H9 (cell line): ENCODE results near the gene DNALI1. TPM values are rescaled to one million over a fixed set of nuclear protein-coding genes. Genes with fewer than 3 reads are reported as not detected.

Source experiments
- DNase-seq: peaks from one replicate; pipeline ENCODE4 v3.0.0-alpha.2; 2017
- H2AFZ ChIP-seq: one replicate; pipeline ENCODE4 v1.6.1; 2013; ENCODE audit warnings: mild to moderate bottlenecking, low read length, control low read depth, moderate library complexity
- H2AK5ac ChIP-seq: 2 replicates; pipeline ENCODE4 v1.6.1; 2013; ENCODE audit warnings: low read length, control low read depth, mixed read lengths; ENCODE audit not compliant: insufficient read length
- H2BK120ac ChIP-seq: one replicate; pipeline ENCODE4 v1.6.1; 2013; ENCODE audit warnings: low read depth, mild to moderate bottlenecking, low read length, control low read depth, inconsistent platforms; ENCODE audit not compliant: poor library complexity, severe bottlenecking
- H2BK12ac ChIP-seq: 2 replicates; pipeline ENCODE4 v1.6.1; 2013; ENCODE audit warnings: low read length, control low read depth, mixed read lengths, low read depth; ENCODE audit not compliant: insufficient read length
- H2BK15ac ChIP-seq: 2 replicates; pipeline ENCODE4 v1.6.1; 2013; ENCODE audit warnings: low read depth, low read length, control low read depth
- H2BK20ac ChIP-seq: one replicate; pipeline ENCODE4 v1.6.1; 2013; ENCODE audit warnings: low read depth, mild to moderate bottlenecking, low read length, control low read depth, inconsistent platforms; ENCODE audit not compliant: poor library complexity, severe bottlenecking
- H2BK5ac ChIP-seq: 2 replicates; pipeline ENCODE4 v1.6.1; 2013; ENCODE audit warnings: low read length, control low read depth, mixed read lengths; ENCODE audit not compliant: insufficient read length
- H3K14ac ChIP-seq: 2 replicates; pipeline ENCODE4 v1.6.1; 2013; ENCODE audit warnings: low read length, control low read depth; ENCODE audit not compliant: insufficient read depth
- H3K18ac ChIP-seq: 2 replicates; pipeline ENCODE4 v1.6.1; 2013; ENCODE audit warnings: low read depth, mild to moderate bottlenecking, mixed read lengths, low read length, control low read depth; ENCODE audit not compliant: insufficient read length
- H3K23ac ChIP-seq: 2 replicates; pipeline ENCODE4 v1.6.1; 2013; ENCODE audit warnings: low read length, control low read depth, mixed read lengths, low read depth; ENCODE audit not compliant: insufficient read length
- H3K23me2 ChIP-seq: 2 replicates; pipeline ENCODE4 v1.6.1; 2013; ENCODE audit warnings: low read depth, mild to moderate bottlenecking, mixed read lengths, low read length, control low read depth; ENCODE audit not compliant: insufficient read length, poor library complexity, severe bottlenecking
- H3K27ac ChIP-seq: 2 replicates; pipeline ENCODE4 v1.5.1; 2013; ENCODE audit warnings: low read length, control low read depth, mixed read lengths, low read depth; ENCODE audit not compliant: insufficient read length
- H3K27me3 ChIP-seq: 2 replicates; pipeline ENCODE4 v1.6.1; 2013; ENCODE audit warnings: low read length, control low read depth, inconsistent platforms; ENCODE audit not compliant: insufficient read depth
- H3K4ac ChIP-seq: 2 replicates; pipeline ENCODE4 v1.6.1; 2013; ENCODE audit warnings: low read depth, mild to moderate bottlenecking, control low read depth, inconsistent platforms, low read length, moderate library complexity
- H3K4me1 ChIP-seq: 2 replicates; pipeline ENCODE4 v1.6.1; 2013; ENCODE audit warnings: low read length, control low read depth, inconsistent platforms; ENCODE audit not compliant: insufficient read depth
- H3K4me2 ChIP-seq: 2 replicates; pipeline ENCODE4 v1.6.1; 2013; ENCODE audit warnings: low read length, control low read depth, mixed read lengths; ENCODE audit not compliant: insufficient read length, insufficient read depth
- H3K56ac ChIP-seq: 2 replicates; pipeline ENCODE4 v1.6.1; 2013; ENCODE audit warnings: low read depth, mild to moderate bottlenecking, mixed read lengths, low read length, control low read depth; ENCODE audit not compliant: insufficient read length
- H3K79me1 ChIP-seq: 2 replicates; pipeline ENCODE4 v1.6.1; 2013; ENCODE audit warnings: low read depth, mild to moderate bottlenecking, moderate library complexity, low read length, control low read depth, inconsistent platforms; ENCODE audit not compliant: insufficient read depth, poor library complexity, severe bottlenecking
- H3K79me2 ChIP-seq: 2 replicates; pipeline ENCODE4 v1.6.1; 2013; ENCODE audit warnings: low read length, control low read depth, inconsistent platforms; ENCODE audit not compliant: insufficient read depth
- H3K9ac ChIP-seq: 2 replicates; pipeline ENCODE4 v1.6.1; 2013; ENCODE audit warnings: low read length, control low read depth, mixed read lengths; ENCODE audit not compliant: insufficient read length; ENCODE audit errors: extremely low read depth
- H3K9me3 ChIP-seq: one replicate; pipeline ENCODE4 v1.6.1; 2013; ENCODE audit warnings: low read depth, low read length, inconsistent platforms; ENCODE audit not compliant: control insufficient read depth
- H3T11ph ChIP-seq: one replicate; pipeline ENCODE4 v1.6.1; 2013; ENCODE audit warnings: mild to moderate bottlenecking, low read length, control low read depth, inconsistent platforms
- H4K20me1 ChIP-seq: one replicate; pipeline ENCODE4 v1.6.1; 2013; ENCODE audit not compliant: control insufficient read depth, insufficient read length, insufficient read depth
- H4K5ac ChIP-seq: 2 replicates; pipeline ENCODE4 v1.6.1; 2013; ENCODE audit warnings: low read depth, mild to moderate bottlenecking, mixed read lengths, low read length, control low read depth; ENCODE audit not compliant: insufficient read length
- H4K8ac ChIP-seq: replicated peaks from 2 replicates; pipeline ENCODE4 v1.6.1; 2013; ENCODE audit warnings: low read length, control low read depth, mixed read lengths, low read depth; ENCODE audit not compliant: insufficient read length
- H4K91ac ChIP-seq: 2 replicates; pipeline ENCODE4 v1.6.1; 2013; ENCODE audit warnings: low read depth, mild to moderate bottlenecking, moderate library complexity, mixed read lengths, low read length, control low read depth; ENCODE audit not compliant: insufficient read length
- H3K27ac Mint-ChIP-seq, 3 experiments: 2 replicates in 2 of 3; 3 replicates in 1 of 3; pipeline ENCODE4 v1.8.0; 2020 to 2021; ENCODE audit warnings: mixed read lengths in 3 of 3, mild to moderate bottlenecking in 1 of 3, moderate library complexity in 1 of 3
- H3K27me3 Mint-ChIP-seq: 2 replicates; pipeline ENCODE4 v1.8.0; 2021; ENCODE audit warnings: low read depth, mild to moderate bottlenecking, moderate library complexity, mixed read lengths
- H3K36me3 Mint-ChIP-seq, 3 experiments: 2 replicates in 2 of 3; 3 replicates in 1 of 3; pipeline ENCODE4 v1.8.0; 2020 to 2021; ENCODE audit warnings: low read depth in 3 of 3, mixed read lengths in 3 of 3; ENCODE audit not compliant: insufficient read depth in 1 of 3
- H3K4me1 Mint-ChIP-seq, 2 experiments: 2 replicates each; pipeline ENCODE4 v1.8.0; 2020; ENCODE audit warnings: mixed read lengths in 2 of 2
- H3K4me3 Mint-ChIP-seq, 2 experiments: 2 replicates in 1 of 2; 3 replicates in 1 of 2; pipeline ENCODE4 v1.8.0; 2020 to 2021; ENCODE audit warnings: mild to moderate bottlenecking in 2 of 2, mixed read lengths in 2 of 2, moderate library complexity in 1 of 2
- H3K9me3 Mint-ChIP-seq, 2 experiments: 2 replicates in 1 of 2; 3 replicates in 1 of 2; pipeline ENCODE4 v1.8.0; 2020; ENCODE audit warnings: mild to moderate bottlenecking in 2 of 2, mixed read lengths in 2 of 2, moderate library complexity in 1 of 2
- WGBS: extraction: QIAGEN DNeasy Blood & Tissue Kit; methylation state at CpG from one replicate; pipeline ENCODE4 v1.1.7; 2013; ENCODE audit warnings: missing lambda C conversion rate, low lambda C conversion rate, mixed read lengths; ENCODE audit not compliant: insufficient read length; ENCODE audit errors: extremely low coverage; 5-methylcytosine and 5-hydroxymethylcytosine counted together
- total RNA-seq: library from RNA; stranded (reverse); gene quantifications from 2 replicates; pipeline ENCODE4 v1.2.1, GENCODE V29; 2021
- TF ChIP-seq, protein P1 (sequence below): fragments of 200-600 bp; sonication (generic); conservative IDR thresholded peaks from 3 replicates; pipeline ENCODE4 v1.8.0; 2021; ENCODE audit warnings: antibody characterized with exemption, mild to moderate bottlenecking

DNALI1 gene
- total RNA-seq, 1 experiment from 2014 or later = 18.0 TPM

DNA sequence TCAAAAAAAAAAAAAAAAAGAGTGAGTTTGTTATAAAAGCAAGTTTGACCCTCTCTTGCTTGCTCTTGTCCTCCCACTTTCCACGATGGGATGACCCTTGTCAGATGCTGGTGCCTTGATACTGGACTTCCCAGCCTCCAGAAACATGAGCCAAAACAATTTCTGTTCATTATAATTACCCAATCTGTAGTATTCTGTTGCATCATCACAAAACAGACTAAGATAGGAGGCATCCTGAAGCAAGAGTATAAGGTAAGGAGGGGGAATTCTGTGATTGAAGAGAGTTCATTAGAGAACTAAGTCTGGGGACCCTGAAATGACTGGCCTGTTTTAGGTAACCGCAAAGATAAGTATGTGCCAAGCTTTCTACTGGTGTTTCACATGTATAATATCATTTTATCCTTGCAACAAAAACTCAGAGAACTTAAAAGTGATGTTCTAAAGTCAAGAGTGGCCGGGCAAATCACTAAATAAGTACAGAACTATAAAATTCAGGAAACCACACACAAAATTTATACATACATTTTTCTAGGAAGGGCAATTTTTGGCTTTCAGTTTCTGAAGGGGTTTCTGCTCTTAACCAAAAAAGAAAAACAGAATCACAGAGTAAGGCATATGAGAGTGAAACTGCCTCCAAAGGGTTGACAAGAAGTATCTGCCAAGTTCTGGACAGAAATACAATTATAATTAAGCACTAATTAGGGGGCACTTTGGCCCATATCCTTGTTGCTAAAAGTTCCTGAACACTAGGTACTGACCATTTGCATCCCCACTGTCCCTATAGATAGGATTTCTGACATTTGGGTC is 14.0 kb downstream of the DNALI1 start:
- H3K9me3 Mint-ChIP-seq = no peaks in the 10 kb centered on the region
- Histone ChIP-seq H3K4me1 (no peaks in the 10 kb centered on the region), H3K79me2 (no peaks in the 10 kb centered on the region), H2BK120ac (no peak overlapping the region), H3K27ac (no peak overlapping the region), H4K5ac (no peak overlapping the region), H3K23ac (no peak overlapping the region), H3K9ac (no peak overlapping the region), H3T11ph (no peak overlapping the region), H2AFZ (no peak overlapping the region), H3K9me3 (no peaks in the 10 kb centered on the region), H3K14ac (no peak overlapping the region), H3K4me2 (no peak overlapping the region), H3K4ac (no peak overlapping the region), H4K20me1 (no peaks in the 10 kb centered on the region), H2BK5ac (no peak overlapping the region), H2BK20ac (no peak overlapping the region), H2BK12ac (no peak overlapping the region), H2BK15ac (no peak overlapping the region), H4K91ac (no peak overlapping the region), H2AK5ac (no peak overlapping the region), H4K8ac (no peak overlapping the region), H3K27me3 (no peaks in the 10 kb centered on the region), H3K18ac (no peak overlapping the region), H3K56ac (no peak overlapping the region), H3K23me2 (no peaks in the 10 kb centered on the region), H3K79me1 (no peaks in the 10 kb centered on the region)
- H3K27ac Mint-ChIP-seq = no peak overlapping the region; a peak in 1 of 7 replicates
- H3K4me3 Mint-ChIP-seq = no peak overlapping the region
- H3K36me3 Mint-ChIP-seq = peaks cover 55 to 97% (median 90%) of the 10 kb centered on the region in 3 experiments; a peak in 6 of 7 replicates
- no peak for DNase-seq
- TF ChIP-seq, protein P1, sequence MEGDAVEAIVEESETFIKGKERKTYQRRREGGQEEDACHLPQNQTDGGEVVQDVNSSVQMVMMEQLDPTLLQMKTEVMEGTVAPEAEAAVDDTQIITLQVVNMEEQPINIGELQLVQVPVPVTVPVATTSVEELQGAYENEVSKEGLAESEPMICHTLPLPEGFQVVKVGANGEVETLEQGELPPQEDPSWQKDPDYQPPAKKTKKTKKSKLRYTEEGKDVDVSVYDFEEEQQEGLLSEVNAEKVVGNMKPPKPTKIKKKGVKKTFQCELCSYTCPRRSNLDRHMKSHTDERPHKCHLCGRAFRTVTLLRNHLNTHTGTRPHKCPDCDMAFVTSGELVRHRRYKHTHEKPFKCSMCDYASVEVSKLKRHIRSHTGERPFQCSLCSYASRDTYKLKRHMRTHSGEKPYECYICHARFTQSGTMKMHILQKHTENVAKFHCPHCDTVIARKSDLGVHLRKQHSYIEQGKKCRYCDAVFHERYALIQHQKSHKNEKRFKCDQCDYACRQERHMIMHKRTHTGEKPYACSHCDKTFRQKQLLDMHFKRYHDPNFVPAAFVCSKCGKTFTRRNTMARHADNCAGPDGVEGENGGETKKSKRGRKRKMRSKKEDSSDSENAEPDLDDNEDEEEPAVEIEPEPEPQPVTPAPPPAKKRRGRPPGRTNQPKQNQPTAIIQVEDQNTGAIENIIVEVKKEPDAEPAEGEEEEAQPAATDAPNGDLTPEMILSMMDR = no peak
- no CpG with 5 or more reads among the region's 3 CpGs for WGBS
- no peaks in the 10 kb centered on the region for H3K4me1 Mint-ChIP-seq
- H3K27me3 Mint-ChIP-seq = no peaks in the 10 kb centered on the region
